K562 treated with DMSO at 1 percent for 12 hours (cell line): Measurements from ENCODE around the gene CCDC194. TPM values are rescaled to one million over a fixed set of nuclear protein-coding genes. Genes with fewer than 3 reads are reported as not detected.

Experiments used
- total RNA-seq: library from RNA; unstranded; fragments of 300-600 nt; gene quantifications from 2 replicates; pipeline ENCODE4 v1.2.3, GENCODE V29; 2022; ENCODE audit not compliant: insufficient read depth

CCDC194 gene, protein sequence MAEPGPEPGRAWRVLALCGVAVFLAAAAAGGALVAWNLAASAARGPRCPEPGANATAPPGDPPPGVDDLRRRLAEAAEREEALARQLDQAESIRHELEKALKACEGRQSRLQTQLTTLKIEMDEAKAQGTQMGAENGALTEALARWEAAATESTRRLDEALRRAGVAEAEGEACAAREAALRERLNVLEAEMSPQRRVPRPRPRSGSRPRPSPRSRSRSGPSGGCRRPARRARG
- total RNA-seq: 1.5 TPM in 1 of 2 replicates, not detected in the other

DNA sequence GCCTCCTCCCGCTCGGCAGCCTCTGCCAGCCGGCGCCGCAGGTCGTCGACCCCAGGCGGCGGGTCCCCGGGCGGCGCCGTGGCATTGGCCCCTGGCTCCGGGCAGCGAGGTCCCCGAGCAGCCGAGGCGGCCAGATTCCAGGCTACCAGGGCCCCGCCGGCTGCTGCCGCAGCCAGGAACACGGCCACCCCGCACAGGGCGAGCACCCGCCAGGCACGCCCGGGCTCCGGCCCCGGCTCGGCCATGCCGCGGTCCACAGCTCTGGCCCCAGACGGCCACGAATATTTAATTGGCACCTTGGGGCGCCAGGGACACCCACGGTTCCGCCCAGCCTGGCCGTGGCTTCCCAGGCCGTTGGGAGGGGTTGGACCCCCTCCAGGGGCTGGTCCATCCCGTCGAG, at the start of gene CCDC194:
CCDC194 (minus strand) TSS at position 283 of the 400 bp plus-strand sequence; CDS start at position 245, 38 bp downstream.

DNA sequence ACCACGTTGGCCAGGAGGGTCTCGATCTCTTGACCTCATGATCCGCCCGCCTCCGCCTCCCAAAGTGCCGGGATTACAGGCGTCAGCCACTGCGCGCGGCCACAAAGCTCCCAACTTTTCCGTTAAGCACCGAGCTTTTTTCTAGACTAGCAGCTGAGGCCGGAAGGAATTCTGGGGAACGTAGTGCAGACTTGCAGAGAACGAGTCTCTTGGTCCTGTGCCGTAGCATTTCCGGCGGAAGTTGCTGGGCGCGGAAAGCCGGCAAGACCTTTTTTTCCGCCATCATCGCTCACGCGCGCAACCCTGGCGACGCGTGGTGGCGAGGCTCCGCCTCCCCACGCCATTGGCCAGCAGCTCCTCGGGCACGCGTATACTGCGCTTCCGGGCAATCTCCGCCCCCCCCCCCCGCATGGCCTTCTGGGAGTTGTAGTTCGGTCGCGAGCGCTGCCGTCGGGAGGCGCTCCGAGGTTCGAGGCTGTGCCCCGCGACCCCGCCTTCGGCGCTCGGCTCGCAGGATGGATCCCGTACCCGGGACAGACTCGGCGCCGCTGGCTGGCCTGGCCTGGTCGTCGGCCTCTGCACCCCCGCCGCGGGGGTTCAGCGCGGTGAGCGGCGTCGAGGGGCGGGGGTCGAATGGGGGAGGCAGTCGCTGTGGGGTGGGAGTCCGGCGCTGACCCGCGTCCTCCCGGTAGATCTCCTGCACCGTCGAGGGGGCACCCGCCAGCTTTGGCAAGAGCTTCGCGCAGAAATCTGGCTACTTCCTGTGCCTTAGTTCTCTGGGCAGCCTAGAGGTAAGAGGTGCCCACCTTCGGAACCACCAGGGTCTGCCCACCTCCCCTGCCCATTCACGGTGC, 25.9 kb upstream of the CCDC194 start, which contains the start of gene MVB12A:
MVB12A (plus strand) TSS at position 427 of the 854 bp plus-strand sequence; CDS start at position 516, 89 bp downstream.

DNA sequence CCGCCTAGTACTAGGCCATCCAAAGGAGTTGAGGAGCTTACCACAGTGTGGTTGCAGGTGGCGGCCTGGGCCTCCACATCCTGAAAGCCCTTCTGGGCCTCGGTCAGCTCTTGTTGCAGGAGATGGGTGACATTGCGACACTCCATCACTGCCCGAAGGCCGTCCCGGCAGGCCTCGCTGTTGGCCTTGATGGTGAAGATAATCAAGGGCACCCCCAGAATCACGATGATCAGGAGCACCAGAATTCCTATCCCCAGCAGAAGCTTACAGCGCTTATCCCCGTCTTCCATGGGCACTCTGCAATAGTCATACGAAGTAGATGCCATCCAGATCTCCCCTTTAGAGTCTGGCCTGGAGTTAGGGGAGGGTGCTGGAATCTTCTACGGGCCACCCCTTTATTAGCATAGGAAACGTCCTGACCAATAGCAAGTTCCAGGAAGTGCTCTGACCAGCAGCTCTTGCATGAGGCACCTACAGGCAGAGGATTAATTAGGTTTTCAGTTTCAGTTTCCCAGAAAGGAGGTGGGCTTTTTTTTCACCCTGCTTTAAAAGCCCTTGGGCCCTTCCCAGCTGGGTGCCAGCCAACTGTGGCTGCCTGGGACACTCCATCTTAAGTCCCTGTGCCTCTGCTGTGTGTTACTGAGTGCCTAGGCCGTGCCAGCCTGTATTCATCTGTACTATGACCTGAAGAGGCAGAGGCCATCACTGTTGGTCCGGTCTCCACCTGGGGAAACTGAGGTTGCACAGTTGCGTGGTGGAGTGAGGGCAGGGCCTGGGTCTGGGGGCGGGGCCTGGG, 11.5 kb upstream of the CCDC194 start, which contains the start of gene BST2:
BST2 (minus strand) TSS at position 381 of the 796 bp plus-strand sequence; CDS start at position 326, 55 bp downstream.

DNA sequence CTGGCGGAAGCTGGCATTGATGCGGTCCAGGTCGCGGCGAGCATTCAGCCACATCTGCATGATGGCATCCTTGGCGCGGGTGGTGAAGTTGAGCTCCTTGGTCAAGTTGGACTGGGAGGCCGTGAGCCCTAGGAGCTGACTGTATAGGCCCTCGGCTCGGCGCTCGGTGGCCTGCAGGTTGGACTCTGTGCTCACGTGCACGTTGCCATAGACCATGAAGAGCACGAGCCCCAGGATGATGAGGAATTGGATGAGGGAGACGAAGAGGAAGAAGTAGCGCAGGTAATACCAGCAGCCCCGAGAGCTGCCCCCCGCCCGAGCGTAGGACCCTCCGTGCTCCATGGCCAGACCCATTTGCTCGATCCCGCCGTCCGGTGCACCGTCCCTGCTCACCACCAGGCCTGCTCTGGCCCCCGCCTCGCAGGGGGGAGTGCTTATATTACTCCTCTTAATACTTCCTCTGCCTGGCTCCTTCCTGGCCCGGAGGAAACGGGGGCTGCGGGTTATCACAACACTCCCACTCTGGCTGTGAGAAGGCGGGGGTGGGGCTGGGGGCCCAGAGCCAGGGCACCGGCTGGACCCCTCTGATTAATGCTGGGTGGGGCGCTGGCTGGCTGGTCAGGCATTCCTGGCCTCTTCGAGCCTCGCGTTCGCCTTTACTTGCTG, 16.9 kb downstream of the CCDC194 start, which contains the start of gene PLVAP:
PLVAP (minus strand) TSS at position 408 of the 666 bp plus-strand sequence; CDS start at position 354, 54 bp downstream.

Other genes with a start within 250 kb of the CCDC194 start
- 31.0 and 50.9 TPM in 2 replicates for gene USE1, start 178.8 kb downstream of the CCDC194 start, total RNA-seq
- gene OCEL1, start 168.0 kb downstream of the CCDC194 start, total RNA-seq: 68.1 and 78.7 TPM in 2 replicates
- 145 and 152 TPM in 2 replicates for gene NR2F6, start 148.3 kb downstream of the CCDC194 start, total RNA-seq
- gene USHBP1, start 129.5 kb downstream of the CCDC194 start, total RNA-seq: not detected in 2 replicates
- gene BABAM1, start 126.8 kb downstream of the CCDC194 start, total RNA-seq: 88.6 and 94.2 TPM in 2 replicates
- gene ANKLE1, start 112.3 kb downstream of the CCDC194 start, total RNA-seq: 2.3 and 2.5 TPM in 2 replicates
- gene ABHD8, start 90.8 kb downstream of the CCDC194 start, total RNA-seq: 39.8 and 40.0 TPM in 2 replicates
- gene MRPL34, start 88.3 kb downstream of the CCDC194 start, total RNA-seq: 110 and 139 TPM in 2 replicates
- 56.6 and 89.3 TPM in 2 replicates for gene DDA1, start 84.6 kb downstream of the CCDC194 start, total RNA-seq
- gene ANO8, start 59.3 kb downstream of the CCDC194 start, total RNA-seq: 3.8 and 12.9 TPM in 2 replicates
- 53.7 and 59.6 TPM in 2 replicates for gene GTPBP3, start 56.6 kb downstream of the CCDC194 start, total RNA-seq
- gene PLVAP, start 16.9 kb downstream of the CCDC194 start, total RNA-seq: not detected in 2 replicates
- gene BST2, start 11.4 kb upstream of the CCDC194 start, total RNA-seq: 417 and 506 TPM in 2 replicates
- gene MVB12A, start 25.9 kb upstream of the CCDC194 start, total RNA-seq: 63.2 and 98.8 TPM in 2 replicates
- 0.79 TPM in 1 of 2 replicates, not detected in the other for gene TMEM221, start 54.5 kb upstream of the CCDC194 start, total RNA-seq
- gene NXNL1, start 66.7 kb upstream of the CCDC194 start, total RNA-seq: not detected in 2 replicates
- 2.8 and 4.5 TPM in 2 replicates for gene SLC27A1, start 76.3 kb upstream of the CCDC194 start, total RNA-seq
- 159 and 210 TPM in 2 replicates for gene PGLS, start 117.5 kb upstream of the CCDC194 start, total RNA-seq
- 49.3 and 89.2 TPM in 2 replicates for gene COLGALT1, start 161.5 kb upstream of the CCDC194 start, total RNA-seq